ENCODE measurements around the gene TBC1D3B.
A peak's percentile ranks its signal among the peaks of the same experiment; 100 is the strongest.
"Not testable (repeated sequence)": the region's sequence is repeated elsewhere in the genome, so short reads cannot be mapped to it uniquely, and the experiment has no call there.

TBC1D3B gene

DNA sequence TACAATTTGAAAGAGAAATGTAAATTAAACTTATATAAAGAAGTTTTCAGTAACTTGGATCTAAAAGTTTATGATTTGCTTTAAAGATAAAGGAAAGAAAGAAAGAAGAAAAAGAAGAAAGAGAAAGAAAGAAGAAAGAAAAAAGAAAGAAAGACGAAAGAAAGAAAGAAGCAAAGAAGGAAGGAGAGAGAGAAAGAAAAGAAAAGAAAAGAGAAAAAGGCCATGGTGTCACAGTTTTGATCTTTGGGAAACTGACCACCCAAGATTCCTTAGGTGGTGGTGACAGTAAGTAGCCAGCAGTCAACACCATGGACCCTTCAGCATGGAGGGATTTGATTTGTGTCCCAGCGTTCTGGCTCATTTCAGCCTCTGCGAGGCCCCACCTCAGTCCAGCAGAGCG lies 24.7 kb upstream of the TBC1D3B start:
- DNase-seq (ENCODE audit: low spot score): not testable (repeated sequence)

DNA sequence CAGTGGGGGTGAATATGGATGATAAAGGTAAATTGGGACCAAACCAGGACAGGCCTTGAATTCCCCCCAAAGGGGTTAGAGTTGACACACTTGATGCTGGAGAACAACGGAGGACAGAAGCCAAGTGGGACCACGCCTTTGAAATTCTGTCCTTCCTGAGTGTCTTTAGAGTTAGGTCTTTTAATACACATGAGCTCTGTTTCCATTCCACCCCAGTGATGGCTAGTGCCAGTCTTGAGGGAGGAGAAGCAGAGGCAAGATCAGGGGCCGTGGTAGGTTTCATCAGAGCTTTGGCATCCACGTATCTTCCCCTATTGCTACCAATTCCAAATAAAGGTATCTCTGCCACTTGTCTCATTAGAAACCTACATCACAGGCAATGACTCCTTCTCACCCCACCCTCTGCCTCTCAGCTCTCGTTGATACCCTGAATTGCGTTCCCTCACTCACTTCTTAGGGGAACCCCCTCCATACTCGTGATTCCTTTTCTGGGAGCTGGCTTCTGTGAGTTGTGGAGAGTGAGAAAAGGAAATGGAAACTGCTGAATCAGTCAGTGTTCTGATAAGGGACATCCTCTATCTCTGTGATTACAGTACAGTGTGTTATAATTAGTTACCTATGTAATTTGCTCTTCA lies 22.5 kb upstream of the TBC1D3B start:
- DNase-seq (ENCODE audit: low spot score): no peak

DNA sequence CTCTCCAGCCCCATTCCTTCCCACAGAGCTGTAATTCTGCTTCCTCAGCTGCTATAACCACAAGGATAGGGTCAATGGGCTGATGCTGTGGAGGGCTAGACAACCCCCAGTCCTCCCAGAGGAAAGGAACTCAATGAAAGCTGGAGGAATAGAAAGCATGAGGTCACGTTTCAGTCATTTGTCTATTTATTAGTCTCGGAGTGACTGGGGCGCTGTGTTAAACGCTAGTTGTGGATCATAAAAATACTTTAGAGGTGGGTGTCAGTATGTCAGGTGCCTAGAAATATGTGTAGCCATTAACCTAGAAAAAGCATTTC lies 20.9 kb upstream of the TBC1D3B start:
- no peak for DNase-seq (ENCODE audit: low spot score)

DNA sequence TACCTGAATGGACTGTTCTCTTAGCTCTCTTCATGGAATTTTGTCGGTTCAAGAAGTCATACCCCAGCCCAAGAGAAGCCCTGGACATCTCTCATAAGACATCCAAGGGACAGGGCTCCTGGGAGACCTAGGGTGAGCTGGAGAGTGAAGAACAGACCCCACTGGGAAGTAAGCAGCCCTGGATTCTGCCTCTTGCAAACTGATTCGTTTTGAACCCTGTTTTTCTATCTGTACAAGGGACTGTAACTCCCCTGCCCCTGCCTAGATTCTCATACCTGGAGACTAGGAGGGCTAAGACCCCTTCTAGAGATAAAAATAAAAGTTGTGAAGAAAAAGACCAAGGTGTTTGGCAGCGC lies 19.7 kb upstream of the TBC1D3B start:
- DNase-seq (ENCODE audit: low spot score): no peak

DNA sequence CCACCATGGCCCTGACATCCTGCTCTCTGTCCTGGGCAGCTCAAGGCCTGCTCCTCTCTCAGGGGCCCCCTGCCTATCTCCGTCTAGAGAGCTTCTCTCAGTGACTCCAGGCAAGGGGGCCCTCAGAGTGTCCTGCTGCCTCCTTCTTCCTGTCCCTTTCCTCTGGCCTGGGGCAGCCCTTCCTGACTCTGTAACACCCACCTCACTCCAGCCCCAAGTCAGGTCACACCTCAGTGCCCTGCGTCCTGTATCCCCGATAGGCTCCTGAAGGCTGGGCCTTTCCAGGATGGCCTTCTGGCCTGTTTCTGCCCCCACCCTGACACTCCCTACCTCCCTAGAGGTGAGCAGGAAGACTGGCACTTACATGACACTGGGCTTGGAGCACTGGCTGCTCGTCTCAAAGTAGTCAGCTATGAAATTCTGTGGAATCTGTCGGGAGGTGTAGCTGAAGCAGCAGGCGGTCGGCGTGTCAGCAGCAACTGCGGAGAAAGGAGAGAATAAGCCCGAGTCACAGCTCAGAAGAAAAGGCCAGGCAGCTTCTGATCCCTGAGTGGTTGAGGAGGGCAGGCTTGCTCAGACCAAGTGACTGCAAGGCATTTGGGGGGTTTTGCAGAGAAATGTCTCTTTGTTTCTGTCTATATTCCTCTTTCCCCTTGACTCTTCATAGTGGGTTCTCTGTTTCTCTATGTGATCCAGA lies 19.1 kb upstream of the TBC1D3B start:
- no peak for DNase-seq (ENCODE audit: low spot score)

DNA sequence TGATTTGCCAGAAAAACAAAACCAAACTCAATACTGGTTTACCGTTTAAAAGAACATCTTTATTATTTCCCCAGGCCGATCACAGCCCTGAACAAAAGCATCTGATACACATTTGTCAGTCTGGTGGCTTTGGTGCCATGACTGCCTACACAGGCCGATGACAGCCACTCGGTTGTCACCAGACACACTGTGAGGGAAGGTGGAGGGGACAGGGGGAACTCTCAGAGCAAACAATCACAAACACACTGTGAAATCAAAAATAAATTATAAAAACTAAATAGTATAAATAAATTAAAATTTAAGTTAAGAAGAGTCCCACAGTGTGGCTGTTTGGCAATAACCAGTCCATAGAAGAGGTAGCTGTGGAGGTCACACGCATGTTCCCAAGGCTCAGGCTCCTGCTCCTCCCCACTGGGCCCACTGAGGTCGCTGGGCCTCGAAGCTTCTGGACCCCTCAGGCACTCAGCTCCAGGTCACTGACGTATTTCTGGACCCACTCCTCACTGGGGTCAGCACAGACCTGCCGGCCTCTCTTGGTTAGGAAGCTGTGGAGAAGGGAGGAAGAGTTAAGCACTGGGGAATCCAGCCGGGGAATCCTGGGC lies 18.5 kb upstream of the TBC1D3B start:
- not testable (repeated sequence) for DNase-seq (ENCODE audit: low spot score)

DNA sequence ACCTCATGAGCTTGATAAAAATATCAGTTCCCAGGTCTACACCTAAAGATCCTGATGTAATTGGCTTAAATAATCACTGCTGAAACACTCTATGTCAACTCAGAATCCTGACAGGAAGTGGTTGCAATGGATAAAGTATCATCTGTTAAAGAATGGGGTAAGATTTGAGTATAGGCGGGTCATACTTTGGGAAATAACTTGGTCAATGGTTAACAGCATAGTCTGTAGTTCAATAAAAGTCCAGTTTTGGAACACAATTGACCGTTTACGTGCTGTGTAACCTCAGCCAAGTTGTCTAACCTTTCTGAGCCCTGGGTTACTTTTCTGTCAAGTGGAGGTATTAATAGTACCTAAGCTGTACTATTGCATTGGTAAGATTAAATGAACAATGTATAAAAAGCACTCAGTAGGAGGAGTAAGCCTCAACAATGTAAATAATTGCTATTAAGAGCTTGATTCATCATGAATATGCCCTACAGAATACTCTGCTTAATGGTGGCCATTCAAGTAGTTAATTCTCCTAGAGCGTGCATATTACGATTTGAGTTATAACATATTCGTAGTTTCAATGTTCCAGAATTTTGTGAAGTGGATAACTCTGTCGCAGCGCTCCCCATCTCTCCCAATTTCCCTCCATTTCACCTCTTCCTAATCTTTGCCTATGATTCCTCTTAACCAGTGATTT lies 17.9 kb upstream of the TBC1D3B start:
- not testable (repeated sequence) for DNase-seq (ENCODE audit: low spot score)

DNA sequence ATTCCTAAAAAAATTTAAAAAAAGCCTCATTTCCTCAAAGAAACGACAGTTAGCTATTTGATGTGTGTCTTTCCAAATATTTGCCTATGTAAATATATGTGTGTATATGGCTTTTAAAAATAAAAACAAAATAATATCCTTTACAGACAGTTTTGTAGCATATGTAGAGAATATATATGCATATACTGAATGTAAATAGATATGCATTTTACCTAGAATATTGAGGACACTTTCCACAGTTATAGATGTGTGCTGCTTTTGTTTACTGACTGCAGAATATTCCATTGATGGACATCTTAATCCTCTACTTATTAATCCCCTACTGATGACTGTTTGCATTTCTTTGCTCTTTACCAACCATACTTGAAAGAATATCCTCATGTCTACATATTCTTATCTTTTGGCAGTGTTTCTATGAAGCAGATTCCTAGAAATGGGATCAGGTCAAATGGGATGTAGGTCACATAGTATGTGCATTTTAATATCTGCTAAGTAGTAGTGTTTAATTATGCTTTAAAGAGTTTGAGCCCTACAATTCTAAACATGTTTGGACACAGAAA lies 16.9 kb upstream of the TBC1D3B start:
- no peak for DNase-seq (ENCODE audit: low spot score)

DNA sequence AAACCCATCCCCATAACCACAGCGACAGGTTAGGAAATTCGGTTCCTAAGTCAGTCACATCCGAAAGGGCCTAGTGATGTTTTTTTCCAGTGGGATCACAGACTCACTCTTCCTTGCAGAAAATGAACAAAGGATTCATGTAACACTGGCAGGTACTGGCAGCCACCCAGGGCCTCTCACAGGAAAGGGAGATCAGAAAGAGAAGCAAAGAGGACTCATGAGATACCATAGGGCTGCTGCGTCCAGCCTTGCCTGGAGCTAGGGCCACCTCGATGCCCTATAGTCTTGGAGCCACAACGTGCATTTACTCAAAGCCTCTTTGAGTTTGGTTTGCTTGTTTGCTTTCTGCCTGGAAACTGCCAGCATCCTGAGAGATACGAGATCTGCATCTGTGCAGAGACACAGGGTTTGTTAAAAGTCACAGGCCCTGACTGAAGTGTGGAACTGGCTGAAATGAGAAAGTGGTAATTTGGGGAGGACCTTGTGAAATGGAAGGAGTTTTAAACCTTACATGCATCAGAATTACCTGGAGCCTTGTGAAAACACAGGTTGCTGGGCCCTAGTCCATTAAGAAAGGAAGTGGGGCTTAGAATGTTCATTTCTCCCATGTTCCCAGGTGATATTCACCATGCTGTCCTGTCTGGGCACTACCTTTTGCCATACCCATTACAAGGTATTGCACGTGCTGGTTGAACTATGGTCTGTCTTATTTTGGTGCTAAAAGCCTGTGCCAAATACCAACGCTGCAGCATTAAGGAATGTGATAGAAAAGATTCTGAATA lies 14.3 kb upstream of the TBC1D3B start:
- not testable (repeated sequence) for DNase-seq (ENCODE audit: low spot score)

DNA sequence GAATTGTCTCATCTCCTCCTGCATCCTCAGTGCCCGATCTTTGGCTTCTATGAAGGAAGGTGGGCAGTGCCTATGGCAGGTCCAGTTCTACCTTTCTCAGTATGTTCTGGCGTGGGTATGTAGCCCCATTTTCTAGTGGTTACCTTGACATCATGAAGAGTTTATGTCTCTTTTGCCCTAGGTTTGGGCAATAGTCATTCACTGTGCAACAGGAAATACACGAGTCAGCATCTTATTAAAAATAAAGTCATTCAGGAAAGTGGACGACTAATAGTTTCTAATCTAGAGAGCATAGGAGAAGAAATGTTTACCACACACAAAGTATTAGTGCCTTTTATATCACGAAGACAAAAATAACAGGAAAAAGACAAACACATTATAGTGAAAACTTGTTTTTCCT lies 13.6 kb upstream of the TBC1D3B start:
- not testable (repeated sequence) for DNase-seq (ENCODE audit: low spot score)

DNA sequence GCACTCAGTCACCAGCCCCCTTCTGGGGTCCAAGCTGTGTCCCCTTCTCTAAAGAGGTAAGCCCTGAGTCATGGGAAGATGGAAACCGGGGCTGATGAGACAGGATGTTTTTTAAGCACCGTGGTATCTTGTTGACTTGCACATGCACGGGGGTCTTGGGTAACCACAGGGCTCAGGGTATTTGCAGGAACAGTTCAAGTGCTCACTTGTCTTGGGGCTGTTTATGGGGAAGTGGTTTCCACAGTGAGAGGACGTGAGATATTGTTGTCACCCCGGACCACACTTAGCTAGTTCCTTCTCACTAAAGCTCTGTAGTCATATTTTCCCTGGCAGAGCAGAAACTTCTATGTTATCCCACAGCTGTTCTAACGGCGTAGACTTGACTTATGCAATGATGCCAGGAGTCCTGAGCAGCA lies 12.5 kb upstream of the TBC1D3B start:
- no peak for DNase-seq (ENCODE audit: low spot score)

DNA sequence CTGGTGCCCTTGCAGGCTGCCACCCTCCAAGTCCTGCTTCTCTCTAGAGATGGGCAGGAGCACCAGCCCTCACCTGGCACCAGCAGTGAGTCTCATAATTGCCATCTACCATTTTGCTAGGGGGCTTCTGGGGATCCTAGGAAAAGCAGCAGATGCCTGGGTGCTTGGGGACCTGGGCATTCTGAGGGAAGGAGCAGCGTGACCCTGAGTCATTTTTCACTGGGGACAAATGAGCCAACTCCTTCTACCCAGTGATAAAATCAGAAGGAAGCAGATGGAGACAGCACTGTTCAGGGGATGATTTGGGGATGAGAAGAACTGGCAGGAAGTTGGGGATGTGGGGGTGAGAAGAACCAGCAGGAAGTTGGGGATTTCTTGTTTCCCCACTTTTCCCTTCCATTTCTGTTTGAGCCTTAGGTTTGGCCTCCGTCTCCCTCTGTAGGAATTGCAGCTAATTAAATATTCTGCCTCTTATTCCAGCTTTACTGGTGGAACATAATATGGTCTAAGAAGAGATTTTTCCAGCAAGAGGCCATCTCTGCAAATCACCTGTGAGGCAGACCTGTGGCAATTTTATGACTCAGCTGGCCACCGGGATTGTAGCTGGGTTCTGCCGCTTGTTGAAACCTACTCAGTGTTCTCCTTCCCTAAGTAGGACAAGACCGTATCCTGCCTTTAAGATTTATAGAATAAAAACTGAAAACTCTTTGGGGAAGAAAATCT lies 11.7 kb upstream of the TBC1D3B start:
- DNase-seq (ENCODE audit: low spot score): not testable (repeated sequence)

DNA sequence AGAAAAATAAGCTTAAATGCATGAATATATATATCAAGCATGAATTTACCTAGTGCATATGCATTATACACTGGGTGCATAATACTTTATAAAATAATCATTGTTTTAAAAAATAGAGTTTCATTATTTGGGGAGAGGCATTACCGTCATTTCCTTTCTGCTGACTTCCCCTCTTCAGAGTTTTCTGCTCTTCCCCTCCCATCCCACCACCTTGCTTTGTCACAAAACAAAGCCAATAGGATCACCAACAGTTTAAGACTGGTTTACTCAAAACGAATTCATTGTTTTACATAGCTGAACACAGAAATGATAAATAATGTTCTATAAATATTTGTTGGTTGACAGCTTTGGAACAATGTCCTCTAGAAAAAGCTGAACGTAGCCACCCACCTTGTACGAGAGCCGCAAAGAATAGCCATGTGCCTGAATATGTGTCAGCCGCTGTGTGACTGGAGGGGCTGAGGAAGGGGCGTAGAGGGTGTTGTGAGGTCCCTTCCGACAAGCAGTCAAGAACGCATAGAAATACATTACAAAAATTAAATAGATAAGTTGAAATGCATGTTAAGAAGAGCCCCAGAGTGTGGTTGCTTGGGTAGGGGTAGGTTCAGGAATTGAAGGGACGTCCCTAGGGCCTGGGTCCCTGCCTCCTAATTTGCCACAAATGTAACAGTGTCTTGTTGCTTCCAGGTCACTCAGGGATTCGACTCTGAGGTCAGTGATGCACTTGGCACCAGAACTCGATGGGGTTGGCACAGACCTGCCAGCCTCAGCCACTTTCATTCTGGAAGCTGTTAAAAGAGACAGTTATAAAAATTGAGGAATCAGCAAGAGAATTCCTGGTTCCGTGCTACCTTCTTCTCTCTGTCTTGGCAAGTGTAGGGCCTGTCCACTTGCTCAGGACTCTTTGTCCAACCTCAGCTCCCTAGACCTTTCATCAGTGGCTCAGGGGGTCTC lies 10.7 kb upstream of the TBC1D3B start:
- peak; percentile 60 for DNase-seq (ENCODE audit: low spot score)

DNA sequence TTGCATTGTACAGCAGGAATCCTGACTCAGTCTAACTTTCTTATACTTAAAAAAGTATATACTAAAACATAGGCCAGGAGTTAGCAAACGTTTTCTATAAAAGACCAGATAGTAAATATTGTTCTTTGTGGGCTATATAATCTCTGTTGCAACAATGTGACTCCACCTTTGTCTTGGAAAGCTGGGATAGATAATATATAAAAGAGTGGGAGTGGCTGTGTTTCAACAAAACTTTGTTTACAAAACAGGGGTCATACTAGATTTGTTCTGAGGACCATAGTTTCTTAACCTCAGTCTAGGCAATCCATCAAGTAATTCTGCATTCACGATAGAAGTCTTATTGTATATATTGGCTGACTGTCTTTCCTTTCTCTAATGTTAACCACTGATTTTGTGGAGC lies 9.0 kb upstream of the TBC1D3B start:
- DNase-seq (ENCODE audit: low spot score): no peak

DNA sequence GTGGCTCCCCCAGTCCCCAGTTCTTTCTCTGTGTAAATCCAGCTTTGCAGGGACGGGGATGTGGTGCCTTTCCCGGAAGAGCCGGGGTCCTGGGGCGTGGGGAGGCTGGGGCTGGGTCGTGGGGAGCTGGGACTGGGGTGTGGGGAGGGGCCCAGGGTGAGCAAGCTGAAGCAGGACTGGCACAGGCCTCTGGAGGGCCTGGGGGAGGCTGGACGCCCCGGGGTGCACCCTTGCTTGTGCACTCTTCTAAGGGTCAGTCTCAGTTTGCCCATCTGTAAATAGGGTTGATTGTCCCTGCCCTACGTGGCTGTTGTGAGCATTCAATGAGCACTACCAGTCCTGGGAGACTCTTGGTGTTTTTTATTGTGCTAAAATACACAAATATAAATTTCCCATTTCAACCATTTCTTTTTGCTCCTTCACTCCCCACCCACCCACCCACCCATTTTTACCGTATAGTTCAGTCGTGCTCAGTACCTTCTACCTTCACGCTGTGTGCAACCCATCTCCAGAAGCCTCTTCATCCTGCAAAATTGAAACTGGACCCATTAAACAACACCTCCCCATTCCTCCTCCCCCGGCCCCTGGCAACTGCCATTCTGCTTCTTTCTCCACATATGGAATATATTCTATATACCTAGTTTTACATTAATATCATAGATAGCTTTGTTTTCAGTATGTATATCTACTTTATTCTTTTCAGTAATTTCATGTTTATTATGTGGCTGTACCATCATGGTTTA lies 7.8 kb upstream of the TBC1D3B start:
- no peak for DNase-seq (ENCODE audit: low spot score)

DNA sequence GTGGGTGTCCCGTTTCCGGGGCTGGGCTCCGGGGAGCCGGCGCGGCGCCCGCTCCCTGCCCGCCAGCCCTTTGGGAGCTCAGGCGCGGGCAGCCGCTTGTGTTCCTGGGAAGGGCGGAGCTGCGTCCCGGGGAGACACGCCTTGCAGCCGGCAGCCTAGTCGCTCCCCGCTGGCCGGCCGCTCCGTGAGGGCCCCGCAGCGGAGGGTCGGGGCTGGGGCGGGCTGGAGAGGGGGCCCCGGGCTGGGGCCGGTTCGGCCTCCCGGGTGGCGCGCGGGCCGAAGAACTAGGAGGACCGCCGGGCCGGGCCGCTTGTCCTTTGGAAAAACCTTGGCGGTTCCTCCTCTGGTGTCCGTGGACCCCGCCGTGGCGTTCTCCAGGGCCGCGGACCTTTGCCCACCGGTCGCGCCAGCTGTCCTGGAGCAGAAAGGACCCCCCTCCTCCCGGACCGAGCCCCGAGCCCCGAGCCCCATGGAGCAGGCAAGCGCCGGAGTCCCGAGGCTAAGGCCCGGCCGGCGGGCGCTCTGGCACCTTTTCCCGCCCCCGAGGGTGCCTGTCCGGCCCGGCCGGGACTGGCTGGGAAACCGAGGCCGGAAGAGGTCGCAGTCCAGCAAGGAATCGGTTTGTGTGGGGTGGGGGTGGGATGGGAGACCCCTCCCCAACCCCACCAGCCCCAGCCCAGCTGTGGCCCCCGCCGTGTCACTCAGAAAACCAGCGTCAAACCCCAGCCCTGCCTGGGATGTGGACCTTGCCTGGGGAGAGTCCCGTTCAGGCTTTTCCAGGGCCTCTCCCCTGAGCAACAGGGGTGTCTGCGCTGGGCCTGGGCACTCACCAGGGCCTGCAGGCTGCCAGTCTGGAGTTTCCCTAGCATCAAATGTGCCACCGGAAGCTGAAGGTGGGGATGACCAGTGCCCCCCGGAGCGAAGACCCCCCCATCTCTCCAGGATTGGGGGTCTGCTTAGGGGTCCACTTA lies 6.8 kb upstream of the TBC1D3B start:
- peak; percentile 87 for DNase-seq (ENCODE audit: low spot score)

DNA sequence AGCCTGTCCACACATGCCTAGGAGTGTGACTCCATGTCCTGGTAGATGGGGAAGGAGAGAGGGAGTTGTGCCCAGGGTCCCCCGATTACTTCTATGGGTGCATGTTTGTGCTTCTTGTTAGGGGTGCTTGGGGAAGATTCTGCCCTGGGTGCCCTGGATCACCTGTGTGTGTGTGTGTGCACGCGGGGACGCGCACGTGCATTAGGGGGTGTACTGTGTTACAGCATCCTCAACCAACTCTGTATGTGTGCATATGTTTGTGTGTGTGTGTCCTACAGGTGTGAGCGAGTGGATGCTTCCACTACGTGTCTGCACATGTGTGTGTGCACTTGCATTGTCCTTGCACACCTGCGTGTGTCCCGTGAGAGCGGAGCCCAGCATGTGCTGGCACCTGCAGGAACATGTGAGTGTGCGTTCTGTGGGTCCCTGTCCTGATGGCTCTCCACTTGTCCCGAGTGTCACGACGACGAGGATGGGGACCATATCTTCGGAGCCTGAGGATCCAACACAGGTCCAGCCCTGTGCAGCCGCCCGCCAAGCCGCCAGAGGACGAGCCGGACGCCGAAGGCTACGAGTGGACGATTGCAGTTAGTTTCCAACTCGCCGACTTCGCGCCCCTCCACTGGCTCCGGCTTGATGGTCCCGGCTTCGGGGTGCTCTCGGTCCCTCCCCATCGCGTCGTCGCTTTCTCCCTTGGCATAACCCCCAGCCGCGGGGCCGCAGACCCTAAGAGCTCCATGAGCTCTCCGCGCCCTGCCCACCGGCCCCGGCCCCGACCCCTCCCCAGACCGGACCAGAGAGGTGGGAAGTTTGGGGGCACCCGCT lies 6.0 kb upstream of the TBC1D3B start:
- peak; percentile 80 for DNase-seq (ENCODE audit: low spot score)
